ENCODE data around the gene ADAM8. TPM values are rescaled to one million over a fixed set of nuclear protein-coding genes. Genes with fewer than 3 reads are reported as not detected.

The ADAM8 gene
- total RNA-seq, 1 donor from 2014 or later: 0.40 TPM

DNA sequence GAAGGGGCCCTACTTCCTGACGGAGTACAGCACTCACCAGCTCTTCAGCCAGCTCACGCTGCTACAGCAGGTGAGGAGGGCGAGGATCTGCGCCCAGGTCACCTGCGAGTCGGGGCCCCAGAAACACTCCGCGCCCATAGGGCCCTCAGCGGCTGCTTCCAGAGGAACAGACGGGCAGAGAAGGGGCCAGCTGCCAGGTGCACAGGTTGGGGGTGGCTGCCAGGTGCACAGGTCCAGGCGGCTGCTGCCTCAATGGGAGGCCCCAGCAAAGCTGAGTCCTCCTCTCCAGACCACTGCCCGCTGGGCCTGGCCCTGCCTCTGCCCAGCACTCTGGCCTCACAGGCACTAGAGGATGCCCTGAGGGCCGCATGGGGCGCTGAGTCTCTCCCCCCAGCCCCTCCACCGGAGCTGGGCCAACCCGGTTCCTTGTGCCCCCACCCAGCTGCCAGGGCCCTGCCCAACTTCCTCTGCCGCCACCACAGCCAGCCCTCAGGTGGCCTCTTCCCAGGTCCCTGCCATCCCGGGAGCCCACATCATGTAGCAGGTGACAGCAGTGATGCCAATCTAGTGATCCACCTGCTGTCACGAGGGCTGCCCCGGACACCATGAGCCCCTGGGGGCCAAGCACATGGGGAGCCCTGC, 63.7 kb downstream of the ADAM8 start:
- no peak for DNase-seq (ENCODE audit: low read depth in 2 of 2)

Other genes starting within 250 kb of the ADAM8 start
- gene ADGRA1, start 188.9 kb downstream of the ADAM8 start, total RNA-seq: under 0.01 TPM in 1 of 2 replicates, not detected in the other
- 0.20 TPM in 1 of 2 replicates, not detected in the other for gene KNDC1, start 116.6 kb downstream of the ADAM8 start, total RNA-seq
- not detected in 2 replicates for gene UTF1, start 46.7 kb downstream of the ADAM8 start, total RNA-seq
- gene VENTX, start 39.0 kb downstream of the ADAM8 start, total RNA-seq: not detected in 2 replicates
- gene TUBGCP2, start 32.0 kb upstream of the ADAM8 start, total RNA-seq: 32.0 and 35.3 TPM in 2 replicates
- gene ZNF511, start 32.0 kb upstream of the ADAM8 start, total RNA-seq: 16.8 and 24.8 TPM in 2 replicates
- gene CALY, start 60.0 kb upstream of the ADAM8 start, total RNA-seq: 0.22 TPM in 1 of 2 replicates, not detected in the other
- not detected in 2 replicates for gene PRAP1, start 70.5 kb upstream of the ADAM8 start, total RNA-seq
- 13.1 and 18.7 TPM in 2 replicates for gene FUOM, start 81.2 kb upstream of the ADAM8 start, total RNA-seq
- 58.0 and 58.1 TPM in 2 replicates for gene ECHS1, start 96.5 kb upstream of the ADAM8 start, total RNA-seq
- 4.4 and 6.9 TPM in 2 replicates for gene PAOX, start 102.4 kb upstream of the ADAM8 start, total RNA-seq
- gene MTG1, start 117.3 kb upstream of the ADAM8 start, total RNA-seq: 25.9 and 29.4 TPM in 2 replicates
- under 0.01 TPM in 1 of 2 replicates, not detected in the other for gene SPRN, start 147.8 kb upstream of the ADAM8 start, total RNA-seq
- 0.22 and 0.40 TPM in 2 replicates for gene SCART1, start 177.1 kb upstream of the ADAM8 start, total RNA-seq